ACHN (cell line): Measurements from ENCODE around the gene MFSD6.
"Not testable (repeated sequence)": the region's sequence is repeated elsewhere in the genome, so short reads cannot be mapped to it uniquely, and the experiment has no call there.

Source experiments
- DNase-seq: peaks from one replicate; pipeline ENCODE4 v3.0.0-alpha.2; 2015
- in situ Hi-C: cut with HindIII; loops from 2 replicates; pipeline ENCODE4 v1.10.0; 2017; ENCODE audit warnings: low sequenced_read_pairs, low pct_ligation_motif_present, low pct_unique_long_range_greater_than_20kb

The MFSD6 gene

DNA sequence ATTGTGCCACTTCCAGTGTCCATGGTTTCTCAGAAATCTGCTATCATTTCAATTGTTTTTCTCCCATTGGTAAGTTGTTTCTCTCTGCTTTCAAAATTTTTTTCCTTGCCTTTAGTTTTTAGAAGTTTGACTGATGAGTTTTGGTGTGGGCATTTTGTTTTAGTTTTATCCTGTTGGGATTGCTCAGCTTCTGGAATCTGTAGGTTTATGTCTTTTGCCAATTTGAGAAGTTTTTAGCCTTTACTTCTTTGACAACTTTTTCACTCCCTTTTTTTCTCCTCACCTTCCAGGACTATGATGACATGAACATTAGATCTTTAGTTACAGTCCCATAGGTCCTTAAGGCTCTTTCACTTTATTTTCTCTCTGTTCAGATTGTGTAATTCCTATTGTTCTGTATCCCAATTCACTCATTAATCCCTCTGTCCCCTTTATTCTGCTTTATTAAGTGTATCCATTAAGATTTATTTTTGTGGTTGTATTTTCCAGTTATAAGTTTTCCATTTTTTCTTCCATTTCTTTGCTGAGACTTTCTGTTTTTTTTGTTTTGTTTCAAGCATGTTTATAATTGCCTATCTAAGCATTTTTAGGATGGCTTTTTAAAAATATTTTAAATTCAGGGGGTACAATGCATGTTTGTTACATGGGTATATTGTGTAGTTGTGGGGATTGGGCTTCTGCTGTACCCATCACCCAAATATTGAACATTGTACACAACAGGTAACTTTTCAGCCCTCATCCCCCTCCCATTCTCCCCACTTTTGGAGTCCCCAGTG lies 17.9 kb downstream of the MFSD6 start:
- in situ Hi-C loops, result no loop called here

DNA sequence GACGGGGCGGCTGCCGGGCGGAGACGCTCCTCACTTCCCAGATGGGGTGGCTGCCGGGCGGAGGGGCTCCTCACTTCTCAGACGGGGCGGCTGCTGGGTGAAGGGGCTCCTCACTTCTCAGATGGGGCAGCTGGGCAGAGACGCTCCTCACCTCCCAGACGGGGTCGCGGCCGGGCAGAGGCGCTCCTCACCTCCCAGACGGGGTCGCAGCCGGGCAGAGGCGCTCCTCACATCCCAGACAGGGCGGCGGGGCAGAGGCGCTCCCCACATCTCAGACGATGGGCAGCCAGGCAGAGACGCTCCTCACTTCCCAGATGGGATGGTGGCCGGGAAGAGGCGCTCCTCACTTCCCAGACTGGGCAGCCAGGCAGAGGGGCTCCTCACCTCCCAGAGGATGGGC lies 22.7 kb downstream of the MFSD6 start:
- in situ Hi-C loops, DNase-seq: not testable (repeated sequence)

More for the DNA sequence above, 17.9 kb downstream of the MFSD6 start:
- DNase-seq, result no peak

GRCh38 chr2:190431907-190432306 lies 23.8 kb downstream of the MFSD6 start:
- in situ Hi-C loops, result no loop called here
- no peak for DNase-seq

- DNase-seq, result no peak
- in situ Hi-C loops, result no loop called here
These were observed 24.5 kb downstream of the MFSD6 start for GRCh38 chr2:190432567-190433231.

GRCh38 chr2:190435031-190435670 lies 27.0 kb downstream of the MFSD6 start:
- in situ Hi-C loops, result no loop called here
- no peak for DNase-seq

DNA sequence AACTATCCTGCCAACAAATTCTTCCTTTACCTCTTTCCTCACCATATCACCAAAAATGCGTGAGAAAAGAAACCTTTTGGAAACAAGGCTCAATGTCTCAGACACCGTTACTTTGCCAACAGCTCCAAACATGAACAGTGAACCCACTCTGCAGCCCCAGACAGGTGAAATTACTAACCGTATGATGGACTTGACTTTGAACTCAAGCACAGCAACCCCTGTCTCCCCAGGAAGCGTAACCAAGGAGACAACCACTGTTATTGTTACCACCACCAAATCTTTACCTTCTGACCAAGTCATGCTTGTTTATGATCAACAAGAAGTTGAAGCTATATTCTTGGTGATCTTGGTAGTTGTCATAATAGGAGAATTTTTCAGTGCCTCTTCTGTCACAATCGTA lies 28.4 kb downstream of the MFSD6 start:
- in situ Hi-C loops, result no loop called here
- DNase-seq, result no peak

GRCh38 chr2:190440113-190440512 lies 32.0 kb downstream of the MFSD6 start:
- in situ Hi-C loops, result no loop called here
- DNase-seq, result no peak

GRCh38 chr2:190441564-190441963 lies 33.4 kb downstream of the MFSD6 start:
- DNase-seq, result no peak
- in situ Hi-C loops, result no loop called here

GRCh38 chr2:190443055-190443454 lies 34.9 kb downstream of the MFSD6 start:
- DNase-seq, result no peak
- in situ Hi-C loops, result no loop called here

DNA sequence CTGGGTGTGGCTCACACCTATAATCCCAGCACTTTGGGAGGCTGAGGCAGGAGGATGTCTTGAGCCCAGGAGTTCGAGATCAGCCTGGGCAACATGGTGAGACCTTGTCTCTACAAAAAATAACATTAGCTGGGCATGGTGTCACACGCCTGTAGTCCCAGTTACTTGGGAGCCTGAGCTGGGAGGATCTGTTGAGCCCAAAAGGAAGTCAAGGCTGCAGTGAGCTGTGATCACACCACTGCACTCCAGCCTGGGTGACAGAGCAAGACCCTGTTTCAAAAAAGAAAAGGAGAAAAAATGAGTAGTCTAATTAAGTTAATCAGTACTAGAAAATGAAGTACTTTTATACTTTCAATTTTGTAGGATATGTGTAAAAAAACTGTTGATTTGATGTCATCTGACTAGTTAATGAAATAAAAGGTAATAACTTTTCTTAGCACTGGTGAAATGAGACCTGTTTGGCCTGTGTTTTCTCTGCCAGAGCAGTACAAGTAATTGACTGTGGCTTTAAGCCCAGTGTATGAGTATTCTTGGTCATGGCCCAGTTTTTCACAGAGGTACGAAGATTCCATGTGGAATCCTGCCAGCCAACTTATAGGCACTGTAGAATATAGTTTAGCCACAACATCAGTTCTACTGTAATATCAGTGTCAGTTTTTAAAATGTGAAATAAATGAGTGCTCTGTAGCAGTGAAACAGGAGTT lies 35.8 kb downstream of the MFSD6 start:
- in situ Hi-C loops, result no loop called here
- DNase-seq, result no peak

DNA sequence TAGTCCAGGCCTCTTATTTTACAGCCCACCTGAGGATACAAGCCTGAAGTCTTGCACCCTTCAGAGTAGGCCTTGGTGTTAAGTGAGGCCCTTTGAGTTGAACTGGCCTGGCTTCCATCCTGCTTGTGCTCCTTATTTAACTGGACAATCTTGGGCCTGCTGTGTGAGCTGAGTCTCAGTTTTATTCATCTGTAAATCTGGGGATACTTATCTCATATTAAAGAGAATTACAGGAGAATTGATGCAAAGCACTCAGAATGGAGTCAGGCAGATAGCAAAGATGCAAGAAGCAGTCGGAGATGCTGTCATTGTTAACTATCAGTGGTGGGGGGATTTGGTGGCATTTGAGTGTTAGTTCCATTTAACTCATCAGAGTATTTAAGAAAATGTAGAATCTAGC lies 36.8 kb downstream of the MFSD6 start:
- no peak for DNase-seq
- in situ Hi-C loops, result no loop called here

DNA sequence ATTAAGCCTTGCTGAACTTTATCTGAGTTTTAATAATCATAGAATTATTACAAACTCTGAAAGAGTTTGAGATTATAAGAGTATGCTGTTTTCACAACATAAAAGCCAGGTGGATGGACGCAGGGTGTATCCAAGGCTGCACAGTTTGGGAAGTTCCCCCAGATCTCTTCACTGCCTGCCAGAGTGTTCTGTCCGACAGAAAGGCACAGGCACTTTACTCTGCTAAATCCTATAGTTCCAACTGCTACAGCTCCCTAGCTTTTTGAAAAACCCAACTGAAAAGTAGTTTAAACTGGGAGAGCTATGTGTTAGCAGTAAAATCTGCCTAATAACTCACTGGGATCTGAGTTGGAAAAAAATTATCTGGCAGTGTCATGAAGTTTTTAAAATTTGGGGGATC lies 38.0 kb downstream of the MFSD6 start:
- DNase-seq, result no peak
- in situ Hi-C loops, result no loop called here

GRCh38 chr2:190446750-190447516 lies 38.8 kb downstream of the MFSD6 start:
- DNase-seq, result no peak
- in situ Hi-C loops, result no loop called here

- in situ Hi-C loops, result no loop called here
- no peak for DNase-seq
These were observed 39.6 kb downstream of the MFSD6 start for GRCh38 chr2:190447766-190448165.

- in situ Hi-C loops, result no loop called here
- no peak for DNase-seq
These were observed 41.8 kb downstream of the MFSD6 start for GRCh38 chr2:190449925-190450324.

DNA sequence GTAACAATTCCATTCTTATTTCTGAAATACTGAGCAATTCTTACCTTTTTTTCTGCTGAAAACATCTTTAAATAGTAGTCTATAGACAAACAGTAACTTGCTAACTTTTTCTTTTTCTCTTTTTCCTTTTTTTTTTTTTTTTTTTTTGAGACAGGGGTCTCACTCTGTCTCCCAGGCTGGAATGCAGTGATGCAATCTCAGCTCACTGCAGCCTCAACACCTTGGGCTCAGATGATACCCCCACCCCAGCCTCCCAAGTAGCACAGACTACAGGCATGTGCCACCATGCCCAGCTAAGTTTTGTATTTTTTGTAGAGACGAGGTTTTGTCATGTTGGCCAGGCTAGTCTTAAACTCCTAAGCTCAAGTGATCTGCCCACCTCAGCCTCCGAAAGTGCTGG lies 42.2 kb downstream of the MFSD6 start:
- no peak for DNase-seq
- in situ Hi-C loops, result no loop called here

DNA sequence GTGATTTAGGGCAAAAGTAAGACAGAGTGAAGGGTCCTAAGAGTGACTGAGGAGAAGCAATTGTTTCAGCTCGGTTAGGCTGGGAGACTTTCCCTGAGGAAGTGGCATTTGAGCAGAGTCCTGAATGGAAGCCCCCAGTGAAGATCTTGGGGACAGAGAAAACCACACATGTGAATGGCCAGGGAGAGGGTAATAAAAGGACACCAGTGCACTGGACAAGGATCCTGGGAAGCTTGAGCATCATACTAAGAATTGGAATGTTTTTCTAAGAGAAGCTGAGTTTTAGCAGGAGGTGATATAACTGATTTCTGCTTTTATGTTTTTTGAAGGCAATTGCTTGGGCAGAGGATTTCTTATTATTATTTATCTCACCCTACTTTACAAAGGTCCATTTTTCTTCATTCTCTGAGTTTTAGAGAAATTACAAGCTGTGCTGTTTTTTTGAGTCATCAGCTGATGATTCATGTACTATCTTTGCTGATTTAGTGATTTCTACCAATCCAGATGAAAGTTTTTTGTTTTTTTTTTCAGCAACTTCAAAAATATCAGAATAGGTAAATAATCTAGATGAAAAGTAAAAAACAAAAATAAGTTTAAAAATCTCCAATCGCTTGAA lies 43.5 kb downstream of the MFSD6 start:
- in situ Hi-C loops, result no loop called here

DNA sequence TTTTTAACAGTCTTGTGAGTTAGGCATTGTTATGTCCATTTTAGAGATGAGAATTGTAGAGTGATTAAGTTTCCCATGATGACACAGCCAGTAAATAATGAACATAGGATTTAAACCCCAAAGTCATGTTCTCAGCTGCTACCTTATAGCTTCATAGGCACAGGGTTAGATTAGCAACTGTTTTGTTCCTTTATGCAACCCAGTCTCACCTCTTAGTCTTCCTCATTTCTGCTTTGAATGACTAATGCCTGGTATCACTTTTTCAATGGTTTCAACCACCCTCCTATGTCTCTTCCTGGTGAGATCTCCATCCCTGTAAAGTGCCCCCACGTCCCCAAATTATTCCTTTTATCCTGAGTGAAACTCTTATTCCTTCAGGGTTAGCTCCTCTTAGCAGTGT lies 44.3 kb downstream of the MFSD6 start:
- DNase-seq, result no peak
- in situ Hi-C loops, result no loop called here

More for the DNA sequence above, 43.5 kb downstream of the MFSD6 start:
- DNase-seq, result no peak
